Measurements from ENCODE around the gene SCIN. TPM values are rescaled to one million over a fixed set of nuclear protein-coding genes. Genes with fewer than 3 reads are reported as not detected.

Gene SCIN
- total and polyA plus RNA-seq, 4 experiments from 2014 or later: 0.07 to 0.25 (median 0.20) TPM; not detected in 1

GRCh38 chr7:12705878-12706277 lies 135.4 kb downstream of the SCIN start:
- CTCF ChIA-PET (ENCODE audit: partially characterized antibody): interaction anchor here (0.7 to 1.1 kb wide), 2 partner anchors 15 to 18 kb away, joined by 3 read pairs; partner anchors contain the start of gene ARL4A
- Mint-ChIP-seq H3K36me3 (peaks cover 0 to 4% of the 10 kb centered on the region in 2 donors), H3K27me3 (no peaks in the 10 kb centered on the region), H3K4me3 (no peak overlapping the region), H3K4me1 (peaks cover 0 to 1% (median under 1%) of the 10 kb centered on the region in 4 donors), H3K9me3 (peaks cover 0 to 12% (median 7%) of the 10 kb centered on the region in 8 donors), H3K27ac (no peak overlapping the region)
- no peak overlapping the region for H3K4me3 ChIP-seq (ENCODE audit: low read length in 2 of 2)
- H3K36me3 ChIP-seq (ENCODE audit: insufficient read depth, low read length): no peaks in the 10 kb centered on the region
- POLR2A ChIA-PET (ENCODE audit: partially characterized antibody): no interaction called here
- H3K27ac ChIP-seq (ENCODE audit: low read depth, low read length): no peak overlapping the region
- H3K9me3 ChIP-seq (ENCODE audit: control insufficient read depth in 1 of 2, low read length in 2 of 2): no peaks in the 10 kb centered on the region
- intact Hi-C loops (cut with micrococcal nuclease): no loop called here
- DNase-seq: no peak
- H3K27me3 ChIP-seq (ENCODE audit: insufficient read depth, low read length): no peaks in the 10 kb centered on the region
- H3K4me1 ChIP-seq (ENCODE audit: insufficient read depth, low read length): no peaks in the 10 kb centered on the region

DNA sequence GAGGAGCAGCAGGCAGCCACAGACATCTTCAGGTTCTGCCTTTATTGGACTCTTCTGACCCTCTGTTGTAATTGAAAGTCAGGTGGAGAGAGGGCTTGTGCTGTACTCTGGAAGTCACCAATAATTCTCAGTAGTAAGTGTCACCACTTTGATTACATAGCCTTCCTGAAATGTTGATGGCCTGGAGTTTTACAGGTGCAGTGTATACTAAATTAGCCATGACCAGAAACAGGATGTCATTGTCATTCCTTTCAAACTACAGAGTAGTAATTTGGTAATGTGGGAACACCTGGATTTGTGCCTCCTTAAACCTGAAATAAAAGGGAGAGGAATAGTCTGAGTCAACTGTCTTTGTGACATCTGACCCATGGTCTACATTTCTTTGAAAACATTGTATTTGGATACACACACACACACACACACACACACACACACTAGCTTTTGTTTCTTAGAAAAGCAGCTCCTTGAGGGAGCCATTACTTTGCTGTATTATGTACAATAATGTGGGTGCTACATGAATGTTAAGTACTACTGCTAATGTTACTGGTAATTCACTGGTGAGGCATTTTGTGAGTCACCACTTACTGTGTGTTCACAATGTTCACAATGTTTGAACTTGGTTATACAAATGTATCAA lies 136.5 kb downstream of the SCIN start:
- CTCF ChIA-PET (ENCODE audit: partially characterized antibody): interaction anchor here (1.1 kb wide), 1 partner anchor 19 kb away, joined by 3 read pairs; the partner anchor contains the start of gene ARL4A
- no peaks in the 10 kb centered on the region for H3K27me3 Mint-ChIP-seq
- POLR2A ChIA-PET (ENCODE audit: partially characterized antibody): no interaction called here

DNA sequence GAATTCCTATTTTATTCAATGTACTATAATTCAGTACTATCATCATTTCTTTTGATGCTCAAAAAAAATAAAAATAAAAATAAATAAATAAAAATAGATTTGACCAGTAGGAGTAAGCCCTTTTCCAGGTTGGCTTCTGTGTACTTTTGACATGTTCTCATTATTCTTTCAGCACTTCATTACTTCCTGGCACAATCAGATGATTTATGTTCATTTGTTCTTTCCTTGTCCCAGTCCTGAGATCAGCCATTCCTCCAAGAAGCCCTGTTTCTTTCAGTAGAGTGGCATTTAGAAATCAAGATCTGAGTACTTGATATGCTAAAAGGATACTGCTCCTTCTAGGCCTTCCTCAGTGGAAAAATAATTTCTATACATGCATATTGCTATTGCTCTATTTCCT lies 137.8 kb downstream of the SCIN start:
- no peaks in the 10 kb centered on the region for H3K9me3 ChIP-seq (ENCODE audit: control insufficient read depth in 1 of 2, low read length in 2 of 2)
- no peaks in the 10 kb centered on the region for H3K27me3 Mint-ChIP-seq
- no peaks in the 10 kb centered on the region for H3K36me3 ChIP-seq (ENCODE audit: insufficient read depth, low read length)
- no peak overlapping the region for H3K27ac ChIP-seq (ENCODE audit: low read depth, low read length)
- H3K4me3 ChIP-seq (ENCODE audit: low read length in 2 of 2): no peak overlapping the region
- ChIA-PET POLR2A (ENCODE audit: partially characterized antibody) (no interaction called here), CTCF (ENCODE audit: partially characterized antibody) (no interaction called here)
- H3K4me1 ChIP-seq (ENCODE audit: insufficient read depth, low read length): no peaks in the 10 kb centered on the region
- no peak overlapping the region for H3K4me3 Mint-ChIP-seq
- H3K9me3 Mint-ChIP-seq: no peaks in the 10 kb centered on the region
- intact Hi-C loops (cut with micrococcal nuclease): no loop called here
- no peaks in the 10 kb centered on the region for H3K36me3 Mint-ChIP-seq
- peaks cover 0 to 1% (median under 1%) of the 10 kb centered on the region in 4 donors for H3K4me1 Mint-ChIP-seq
- no peak overlapping the region for H3K27ac Mint-ChIP-seq
- DNase-seq: no peak
- no peaks in the 10 kb centered on the region for H3K27me3 ChIP-seq (ENCODE audit: insufficient read depth, low read length)

More for the DNA sequence above, 136.5 kb downstream of the SCIN start:
- H3K27ac ChIP-seq (ENCODE audit: low read depth, low read length): no peak overlapping the region
- no peaks in the 10 kb centered on the region for H3K9me3 ChIP-seq (ENCODE audit: control insufficient read depth in 1 of 2, low read length in 2 of 2)
- Mint-ChIP-seq H3K4me3 (no peak overlapping the region), H3K27ac (no peak overlapping the region), H3K9me3 (peaks cover 0 to 6% (median under 1%) of the 10 kb centered on the region in 8 donors), H3K36me3 (no peaks in the 10 kb centered on the region), H3K4me1 (peaks cover 0 to 1% (median under 1%) of the 10 kb centered on the region in 4 donors)
- H3K27me3 ChIP-seq (ENCODE audit: insufficient read depth, low read length): no peaks in the 10 kb centered on the region
- H3K4me1 ChIP-seq (ENCODE audit: insufficient read depth, low read length): no peaks in the 10 kb centered on the region
- H3K36me3 ChIP-seq (ENCODE audit: insufficient read depth, low read length): no peaks in the 10 kb centered on the region
- DNase-seq: no peak
- intact Hi-C loops (cut with micrococcal nuclease): no loop called here
- no peak overlapping the region for H3K4me3 ChIP-seq (ENCODE audit: low read length in 2 of 2)

Other genes starting within 250 kb of the SCIN start
- gene VWDE, start 166.9 kb upstream of the SCIN start, total RNA-seq: 1 to 10 TPM; 8.9 to 9.0 TPM
- gene VWDE, start 166.9 kb upstream of the SCIN start, polyA plus RNA-seq: under 1 TPM in 1 of 2 donors, not detected in 1; 0.26 TPM
- 10 to 100 TPM; 11.6 to 12.9 TPM for gene ARL4A, start 116.9 kb downstream of the SCIN start, total RNA-seq
- 100 to 1,000 TPM in 1 of 2 donors, 10 to 100 TPM in 1; 58.1 to 101 TPM for gene ARL4A, start 116.9 kb downstream of the SCIN start, polyA plus RNA-seq

Measured in CD4-positive, alpha-beta memory T cell (primary cell).